H9 (cell line): ENCODE results near the gene ITGA1. TPM values are rescaled to one million over a fixed set of nuclear protein-coding genes. Genes with fewer than 3 reads are reported as not detected.

ENCODE experiments used
- DNase-seq: peaks from one replicate; pipeline ENCODE4 v3.0.0-alpha.2; 2017
- H2AFZ ChIP-seq: one replicate; pipeline ENCODE4 v1.6.1; 2013; ENCODE audit warnings: mild to moderate bottlenecking, low read length, control low read depth, moderate library complexity
- H2AK5ac ChIP-seq: 2 replicates; pipeline ENCODE4 v1.6.1; 2013; ENCODE audit warnings: low read length, control low read depth, mixed read lengths; ENCODE audit not compliant: insufficient read length
- H2BK120ac ChIP-seq: one replicate; pipeline ENCODE4 v1.6.1; 2013; ENCODE audit warnings: low read depth, mild to moderate bottlenecking, low read length, control low read depth, inconsistent platforms; ENCODE audit not compliant: poor library complexity, severe bottlenecking
- H2BK12ac ChIP-seq: 2 replicates; pipeline ENCODE4 v1.6.1; 2013; ENCODE audit warnings: low read length, control low read depth, mixed read lengths, low read depth; ENCODE audit not compliant: insufficient read length
- H2BK15ac ChIP-seq: 2 replicates; pipeline ENCODE4 v1.6.1; 2013; ENCODE audit warnings: low read depth, low read length, control low read depth
- H2BK20ac ChIP-seq: one replicate; pipeline ENCODE4 v1.6.1; 2013; ENCODE audit warnings: low read depth, mild to moderate bottlenecking, low read length, control low read depth, inconsistent platforms; ENCODE audit not compliant: poor library complexity, severe bottlenecking
- H2BK5ac ChIP-seq: 2 replicates; pipeline ENCODE4 v1.6.1; 2013; ENCODE audit warnings: low read length, control low read depth, mixed read lengths; ENCODE audit not compliant: insufficient read length
- H3K14ac ChIP-seq: 2 replicates; pipeline ENCODE4 v1.6.1; 2013; ENCODE audit warnings: low read length, control low read depth; ENCODE audit not compliant: insufficient read depth
- H3K18ac ChIP-seq: 2 replicates; pipeline ENCODE4 v1.6.1; 2013; ENCODE audit warnings: low read depth, mild to moderate bottlenecking, mixed read lengths, low read length, control low read depth; ENCODE audit not compliant: insufficient read length
- H3K23ac ChIP-seq: 2 replicates; pipeline ENCODE4 v1.6.1; 2013; ENCODE audit warnings: low read length, control low read depth, mixed read lengths, low read depth; ENCODE audit not compliant: insufficient read length
- H3K23me2 ChIP-seq: 2 replicates; pipeline ENCODE4 v1.6.1; 2013; ENCODE audit warnings: low read depth, mild to moderate bottlenecking, mixed read lengths, low read length, control low read depth; ENCODE audit not compliant: insufficient read length, poor library complexity, severe bottlenecking
- H3K27ac ChIP-seq: 2 replicates; pipeline ENCODE4 v1.5.1; 2013; ENCODE audit warnings: low read length, control low read depth, mixed read lengths, low read depth; ENCODE audit not compliant: insufficient read length
- H3K27me3 ChIP-seq: 2 replicates; pipeline ENCODE4 v1.6.1; 2013; ENCODE audit warnings: low read length, control low read depth, inconsistent platforms; ENCODE audit not compliant: insufficient read depth
- H3K4ac ChIP-seq: 2 replicates; pipeline ENCODE4 v1.6.1; 2013; ENCODE audit warnings: low read depth, mild to moderate bottlenecking, control low read depth, inconsistent platforms, low read length, moderate library complexity
- H3K4me1 ChIP-seq: 2 replicates; pipeline ENCODE4 v1.6.1; 2013; ENCODE audit warnings: low read length, control low read depth, inconsistent platforms; ENCODE audit not compliant: insufficient read depth
- H3K4me2 ChIP-seq: 2 replicates; pipeline ENCODE4 v1.6.1; 2013; ENCODE audit warnings: low read length, control low read depth, mixed read lengths; ENCODE audit not compliant: insufficient read length, insufficient read depth
- H3K56ac ChIP-seq: 2 replicates; pipeline ENCODE4 v1.6.1; 2013; ENCODE audit warnings: low read depth, mild to moderate bottlenecking, mixed read lengths, low read length, control low read depth; ENCODE audit not compliant: insufficient read length
- H3K79me1 ChIP-seq: 2 replicates; pipeline ENCODE4 v1.6.1; 2013; ENCODE audit warnings: low read depth, mild to moderate bottlenecking, moderate library complexity, low read length, control low read depth, inconsistent platforms; ENCODE audit not compliant: insufficient read depth, poor library complexity, severe bottlenecking
- H3K79me2 ChIP-seq: 2 replicates; pipeline ENCODE4 v1.6.1; 2013; ENCODE audit warnings: low read length, control low read depth, inconsistent platforms; ENCODE audit not compliant: insufficient read depth
- H3K9ac ChIP-seq: 2 replicates; pipeline ENCODE4 v1.6.1; 2013; ENCODE audit warnings: low read length, control low read depth, mixed read lengths; ENCODE audit not compliant: insufficient read length; ENCODE audit errors: extremely low read depth
- H3K9me3 ChIP-seq: one replicate; pipeline ENCODE4 v1.6.1; 2013; ENCODE audit warnings: low read depth, low read length, inconsistent platforms; ENCODE audit not compliant: control insufficient read depth
- H3T11ph ChIP-seq: one replicate; pipeline ENCODE4 v1.6.1; 2013; ENCODE audit warnings: mild to moderate bottlenecking, low read length, control low read depth, inconsistent platforms
- H4K20me1 ChIP-seq: one replicate; pipeline ENCODE4 v1.6.1; 2013; ENCODE audit not compliant: control insufficient read depth, insufficient read length, insufficient read depth
- H4K5ac ChIP-seq: 2 replicates; pipeline ENCODE4 v1.6.1; 2013; ENCODE audit warnings: low read depth, mild to moderate bottlenecking, mixed read lengths, low read length, control low read depth; ENCODE audit not compliant: insufficient read length
- H4K8ac ChIP-seq: replicated peaks from 2 replicates; pipeline ENCODE4 v1.6.1; 2013; ENCODE audit warnings: low read length, control low read depth, mixed read lengths, low read depth; ENCODE audit not compliant: insufficient read length
- H4K91ac ChIP-seq: 2 replicates; pipeline ENCODE4 v1.6.1; 2013; ENCODE audit warnings: low read depth, mild to moderate bottlenecking, moderate library complexity, mixed read lengths, low read length, control low read depth; ENCODE audit not compliant: insufficient read length
- H3K27ac Mint-ChIP-seq, 3 experiments: 2 replicates in 2 of 3; 3 replicates in 1 of 3; pipeline ENCODE4 v1.8.0; 2020 to 2021; ENCODE audit warnings: mixed read lengths in 3 of 3, mild to moderate bottlenecking in 1 of 3, moderate library complexity in 1 of 3
- H3K27me3 Mint-ChIP-seq: 2 replicates; pipeline ENCODE4 v1.8.0; 2021; ENCODE audit warnings: low read depth, mild to moderate bottlenecking, moderate library complexity, mixed read lengths
- H3K36me3 Mint-ChIP-seq, 3 experiments: 2 replicates in 2 of 3; 3 replicates in 1 of 3; pipeline ENCODE4 v1.8.0; 2020 to 2021; ENCODE audit warnings: low read depth in 3 of 3, mixed read lengths in 3 of 3; ENCODE audit not compliant: insufficient read depth in 1 of 3
- H3K4me1 Mint-ChIP-seq, 2 experiments: 2 replicates each; pipeline ENCODE4 v1.8.0; 2020; ENCODE audit warnings: mixed read lengths in 2 of 2
- H3K4me3 Mint-ChIP-seq, 2 experiments: 2 replicates in 1 of 2; 3 replicates in 1 of 2; pipeline ENCODE4 v1.8.0; 2020 to 2021; ENCODE audit warnings: mild to moderate bottlenecking in 2 of 2, mixed read lengths in 2 of 2, moderate library complexity in 1 of 2
- H3K9me3 Mint-ChIP-seq, 2 experiments: 2 replicates in 1 of 2; 3 replicates in 1 of 2; pipeline ENCODE4 v1.8.0; 2020; ENCODE audit warnings: mild to moderate bottlenecking in 2 of 2, mixed read lengths in 2 of 2, moderate library complexity in 1 of 2
- WGBS: extraction: QIAGEN DNeasy Blood & Tissue Kit; methylation state at CpG from one replicate; pipeline ENCODE4 v1.1.7; 2013; ENCODE audit warnings: missing lambda C conversion rate, low lambda C conversion rate, mixed read lengths; ENCODE audit not compliant: insufficient read length; ENCODE audit errors: extremely low coverage; 5-methylcytosine and 5-hydroxymethylcytosine counted together
- total RNA-seq: library from RNA; stranded (reverse); gene quantifications from 2 replicates; pipeline ENCODE4 v1.2.1, GENCODE V29; 2021
- TF ChIP-seq, protein P1 (sequence below): fragments of 200-600 bp; sonication (generic); conservative IDR thresholded peaks from 3 replicates; pipeline ENCODE4 v1.8.0; 2021; ENCODE audit warnings: antibody characterized with exemption, mild to moderate bottlenecking

ITGA1 gene
- total RNA-seq, 1 experiment from 2014 or later: 3.9 TPM

- no peak overlapping the region for H3K4ac ChIP-seq
- no peak overlapping the region for H3K4me2 ChIP-seq
- no peak overlapping the region for H3K23ac ChIP-seq
- H3K14ac ChIP-seq: no peak overlapping the region
- no peak overlapping the region for H2BK120ac ChIP-seq
- H2BK15ac ChIP-seq: no peak overlapping the region
- no peak overlapping the region for H3K9ac ChIP-seq
- no peak overlapping the region for H3T11ph ChIP-seq
- H3K4me1 Mint-ChIP-seq: no peaks in the 10 kb centered on the region
- WGBS: no CpG with 5 or more reads among the region's 2 CpGs
- H3K36me3 Mint-ChIP-seq: no peaks in the 10 kb centered on the region
- no peak overlapping the region for H2AFZ ChIP-seq
- no peak overlapping the region for H2AK5ac ChIP-seq
- no peak for DNase-seq
- no peak overlapping the region for H3K27ac ChIP-seq
- no peaks in the 10 kb centered on the region for H3K79me1 ChIP-seq
- no peaks in the 10 kb centered on the region for H3K27me3 ChIP-seq
- H2BK12ac ChIP-seq: no peak overlapping the region
- H4K5ac ChIP-seq: no peak overlapping the region
- H3K23me2 ChIP-seq: no peaks in the 10 kb centered on the region
- H4K20me1 ChIP-seq: no peaks in the 10 kb centered on the region
- no peaks in the 10 kb centered on the region for H3K27me3 Mint-ChIP-seq
- H3K9me3 ChIP-seq: no peaks in the 10 kb centered on the region
- no peak overlapping the region for H3K56ac ChIP-seq
- no peaks in the 10 kb centered on the region for H3K79me2 ChIP-seq
- no peak overlapping the region for H4K91ac ChIP-seq
- no peak overlapping the region for H3K4me3 Mint-ChIP-seq
- H3K4me1 ChIP-seq: no peaks in the 10 kb centered on the region
- no peak overlapping the region for H3K27ac Mint-ChIP-seq
- H2BK5ac ChIP-seq: no peak overlapping the region
- H4K8ac ChIP-seq: no peak overlapping the region
- no peak overlapping the region for H3K18ac ChIP-seq
- H2BK20ac ChIP-seq: no peak overlapping the region
- H3K9me3 Mint-ChIP-seq: no peaks in the 10 kb centered on the region
- TF ChIP-seq, protein P1, sequence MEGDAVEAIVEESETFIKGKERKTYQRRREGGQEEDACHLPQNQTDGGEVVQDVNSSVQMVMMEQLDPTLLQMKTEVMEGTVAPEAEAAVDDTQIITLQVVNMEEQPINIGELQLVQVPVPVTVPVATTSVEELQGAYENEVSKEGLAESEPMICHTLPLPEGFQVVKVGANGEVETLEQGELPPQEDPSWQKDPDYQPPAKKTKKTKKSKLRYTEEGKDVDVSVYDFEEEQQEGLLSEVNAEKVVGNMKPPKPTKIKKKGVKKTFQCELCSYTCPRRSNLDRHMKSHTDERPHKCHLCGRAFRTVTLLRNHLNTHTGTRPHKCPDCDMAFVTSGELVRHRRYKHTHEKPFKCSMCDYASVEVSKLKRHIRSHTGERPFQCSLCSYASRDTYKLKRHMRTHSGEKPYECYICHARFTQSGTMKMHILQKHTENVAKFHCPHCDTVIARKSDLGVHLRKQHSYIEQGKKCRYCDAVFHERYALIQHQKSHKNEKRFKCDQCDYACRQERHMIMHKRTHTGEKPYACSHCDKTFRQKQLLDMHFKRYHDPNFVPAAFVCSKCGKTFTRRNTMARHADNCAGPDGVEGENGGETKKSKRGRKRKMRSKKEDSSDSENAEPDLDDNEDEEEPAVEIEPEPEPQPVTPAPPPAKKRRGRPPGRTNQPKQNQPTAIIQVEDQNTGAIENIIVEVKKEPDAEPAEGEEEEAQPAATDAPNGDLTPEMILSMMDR: no peak
Observed at GRCh38 chr5:52757527-52757926, 30.2 kb upstream of the ITGA1 start.
